Sigmoid colon (tissue), 7 donors: ENCODE data around the gene CACNA1C. TPM values are rescaled to one million over a fixed set of nuclear protein-coding genes. Genes with fewer than 3 reads are reported as not detected.
A peak's percentile ranks its signal among the peaks of the same experiment; 100 is the strongest.
"Not testable (repeated sequence)": the region's sequence is repeated elsewhere in the genome, so short reads cannot be mapped to it uniquely, and the experiment has no call there.

Experiments used
- DNase-seq: peaks from one replicate; pipeline ENCODE4 v3.0.0-alpha.2; 2019
- H3K27ac ChIP-seq, 4 donors: fragments of 200-600 bp; sonication (generic); one replicate each; pipeline ENCODE4 v1.5.1; 2016 to 2019; ENCODE audit warnings: mild to moderate bottlenecking in 1 of 4
- H3K27me3 ChIP-seq, 3 donors: fragments of 200-600 bp; sonication (generic); one replicate each; pipeline ENCODE4 v1.5.1; 2019; ENCODE audit warnings: mild to moderate bottlenecking in 1 of 3
- H3K36me3 ChIP-seq, 4 donors: fragments of 200-600 bp; sonication (generic); one replicate each; pipeline ENCODE4 v1.5.1; 2016 to 2019
- H3K4me1 ChIP-seq, 4 donors: fragments of 200-600 bp; sonication (generic); one replicate each; pipeline ENCODE4 v1.5.1; 2017 to 2019
- H3K4me3 ChIP-seq, 4 donors: fragments of 200-600 bp; sonication (generic); one replicate each; pipeline ENCODE4 v1.5.1; 2017 to 2019; ENCODE audit warnings: mild to moderate bottlenecking in 2 of 4, moderate library complexity in 1 of 4
- H3K9me3 ChIP-seq, 4 donors: fragments of 200-600 bp in 3 of 4; sonication (generic) in 3 of 4; one replicate each; pipeline versions ENCODE4 v1.5.1 to v1.6.1; 2013 to 2019
- CTCF ChIP-seq, 4 experiments: fragments of 450-650 bp in 3 of 4; fragments of 200-600 bp in 1 of 4; IDR thresholded peaks; one replicate each; pipeline ENCODE4 v1.5.1; 2016 to 2019; ENCODE audit warnings: antibody characterized with exemption in 4 of 4, mild to moderate bottlenecking in 3 of 4, moderate library complexity in 2 of 4
- EP300 ChIP-seq, 4 donors: sonication (generic); formaldehyde crosslinking; IDR thresholded peaks; one replicate each; pipeline ENCODE4 v1.6.1; 2017; ENCODE audit warnings: antibody characterized with exemption in 4 of 4
- POLR2A ChIP-seq, 2 donors: fragments of 450-650 bp; IDR thresholded peaks; one replicate each; pipeline ENCODE4 v1.6.1; 2016; ENCODE audit warnings: antibody characterized with exemption in 2 of 2, mild to moderate bottlenecking in 2 of 2, moderate library complexity in 2 of 2
- POLR2AphosphoS5 ChIP-seq, 4 donors: sonication (generic); formaldehyde crosslinking; IDR thresholded peaks; one replicate each; pipeline ENCODE4 v1.6.1; 2017; ENCODE audit warnings: antibody characterized with exemption in 4 of 4
- WGBS, 2 donors: extraction: QIAGEN DNeasy Blood & Tissue Kit; methylation state at CpG; one replicate each; pipeline ENCODE4 v1.1.7; 2013; 5-methylcytosine and 5-hydroxymethylcytosine counted together
- intact Hi-C: fragments of 100-400 bp; cut with DNase I; formaldehyde crosslinking; loops from one replicate; pipeline ENCODE4 v1.15.1; 2023
- polyA plus RNA-seq, 3 donors: library from polyadenylated mRNA; stranded (reverse); fragments of 200-250 nt; gene quantifications; one replicate each; pipeline ENCODE4 v1.2.3, GENCODE V29; 2013
- total RNA-seq, 4 donors: library from RNA; depleted of rRNA; stranded (reverse); fragments of >200 nt; gene quantifications; one replicate each; pipeline ENCODE4 v1.1.0, GENCODE V29; 2016
- donor health status: healthy with polysubstance abuse.
- donor health status: Bipolar disorder and iron deficiency.
- donor health status: healthy.

Gene CACNA1C
- total and polyA plus RNA-seq, 7 donors = 0.46 to 213 (median 62.0) TPM

- Histone ChIP-seq H3K4me1 (no peaks in the 10 kb centered on the region), H3K4me3 (no peak overlapping the region), H3K27me3 (peaks cover 0 to 9% (median 5%) of the 10 kb centered on the region in 3 donors), H3K27ac (no peak overlapping the region), H3K9me3 (no peaks in the 10 kb centered on the region), H3K36me3 (no peaks in the 10 kb centered on the region)
- intact Hi-C loops = no loop called here
- WGBS, 2 donors = 82 to 88% methylated on average over 11 of the region's 11 CpGs
- no peak for TF ChIP-seq CTCF (IDR thresholded peaks at IDR 0.05)
- TF ChIP-seq POLR2AphosphoS5 (IDR thresholded peaks at IDR 0.05) = no peak
- no peak for DNase-seq
Observed at GRCh38 chr12:2737656-2738241, 685.0 kb downstream of the CACNA1C start.

GRCh38 chr12:2739069-2739468, 686.3 kb downstream of the CACNA1C start:
- no peak for DNase-seq
- no peak for TF ChIP-seq CTCF (IDR thresholded peaks at IDR 0.05)
- no peaks in the 10 kb centered on the region for H3K9me3 ChIP-seq
- H3K4me1 ChIP-seq = no peaks in the 10 kb centered on the region
- 81 to 88% methylated on average over 11 of the region's 11 CpGs for WGBS, 2 donors
- intact Hi-C loops = no loop called here
- H3K4me3 ChIP-seq = no peak overlapping the region
- H3K36me3 ChIP-seq = no peaks in the 10 kb centered on the region
- H3K27me3 ChIP-seq = peaks cover 0 to 9% (median 5%) of the 10 kb centered on the region in 3 donors
- H3K27ac ChIP-seq = no peak overlapping the region

- no peaks in the 10 kb centered on the region for H3K36me3 ChIP-seq
- no peak overlapping the region for H3K27ac ChIP-seq
- intact Hi-C loops = no loop called here
- H3K4me3 ChIP-seq = no peak overlapping the region
- no peaks in the 10 kb centered on the region for H3K9me3 ChIP-seq
- no peaks in the 10 kb centered on the region for H3K4me1 ChIP-seq
- no peak for DNase-seq
- 30 to 58% methylated on average over 11 of the region's 11 CpGs for WGBS, 2 donors
- no peak for TF ChIP-seq POLR2AphosphoS5 (IDR thresholded peaks at IDR 0.05)
- TF ChIP-seq CTCF (IDR thresholded peaks at IDR 0.05) = peak in 2 of 4 experiments; percentile 14 to 23
- H3K27me3 ChIP-seq = peaks cover 0 to 9% (median 5%) of the 10 kb centered on the region in 3 donors
Observed at GRCh38 chr12:2739832-2740641, 687.2 kb downstream of the CACNA1C start.

GRCh38 chr12:2742037-2742436, 689.2 kb downstream of the CACNA1C start:
- H3K9me3 ChIP-seq, H3K4me3 ChIP-seq, H3K27me3 ChIP-seq, H3K27ac ChIP-seq, DNase-seq, intact Hi-C loops, H3K36me3 ChIP-seq, H3K4me1 ChIP-seq: not testable (repeated sequence)
- WGBS, 2 donors = 71 to 81% methylated on average over 10 of the region's 10 CpGs

GRCh38 chr12:2743478-2743877, 690.7 kb downstream of the CACNA1C start:
- Histone ChIP-seq H3K4me1 (no peaks in the 10 kb centered on the region), H3K9me3 (no peaks in the 10 kb centered on the region), H3K36me3 (no peaks in the 10 kb centered on the region), H3K27me3 (peaks cover 0 to 5% (median 0%) of the 10 kb centered on the region in 3 donors), H3K4me3 (no peak overlapping the region), H3K27ac (no peak overlapping the region)
- no peak for TF ChIP-seq POLR2AphosphoS5 (IDR thresholded peaks at IDR 0.05)
- TF ChIP-seq EP300 (IDR thresholded peaks at IDR 0.05) = no peak
- TF ChIP-seq CTCF (IDR thresholded peaks at IDR 0.05) = no peak
- no peak for TF ChIP-seq POLR2A (IDR thresholded peaks at IDR 0.05)
- intact Hi-C loops = no loop called here
- 94 to 97% methylated on average over 6 of the region's 6 CpGs for WGBS, 2 donors
- DNase-seq = no peak
